IPS-NIHi11 (cell line): Measurements from ENCODE around the gene TRAFD1.
"Not testable (repeated sequence)": the region's sequence is repeated elsewhere in the genome, so short reads cannot be mapped to it uniquely, and the experiment has no call there.

ENCODE experiments used
- DNase-seq: peaks from one replicate; pipeline ENCODE4 v3.0.0; 2012; ENCODE audit warnings: mixed read lengths, low spot score

Gene TRAFD1

GRCh38 chr12:112158461-112159145 lies 33.2 kb downstream of the TRAFD1 start:
- DNase-seq: not testable (repeated sequence)

- DNase-seq: no peak
Observed at GRCh38 chr12:112159146-112159541, 33.8 kb downstream of the TRAFD1 start.

DNA sequence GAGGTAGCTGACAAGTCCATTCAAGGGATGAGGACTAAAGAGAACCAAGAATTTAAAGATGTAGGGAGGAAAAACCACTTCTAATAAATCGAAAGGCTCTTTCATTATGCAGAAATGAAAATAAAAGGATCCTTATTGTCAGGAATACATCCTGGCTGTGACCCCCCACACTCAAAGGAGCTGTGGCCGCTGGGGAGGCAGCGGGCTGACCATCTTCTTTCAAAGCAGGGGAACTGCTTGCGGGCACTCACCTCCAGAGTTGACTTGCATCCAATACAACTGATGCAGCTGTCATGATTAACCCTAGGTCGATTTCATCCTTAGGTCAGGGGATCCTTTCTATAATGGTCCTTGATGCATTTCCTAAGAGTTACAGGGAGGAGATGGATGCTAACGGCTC lies 35.3 kb downstream of the TRAFD1 start:
- DNase-seq: no peak

GRCh38 chr12:112161711-112162110 lies 36.4 kb downstream of the TRAFD1 start:
- DNase-seq: no peak

DNA sequence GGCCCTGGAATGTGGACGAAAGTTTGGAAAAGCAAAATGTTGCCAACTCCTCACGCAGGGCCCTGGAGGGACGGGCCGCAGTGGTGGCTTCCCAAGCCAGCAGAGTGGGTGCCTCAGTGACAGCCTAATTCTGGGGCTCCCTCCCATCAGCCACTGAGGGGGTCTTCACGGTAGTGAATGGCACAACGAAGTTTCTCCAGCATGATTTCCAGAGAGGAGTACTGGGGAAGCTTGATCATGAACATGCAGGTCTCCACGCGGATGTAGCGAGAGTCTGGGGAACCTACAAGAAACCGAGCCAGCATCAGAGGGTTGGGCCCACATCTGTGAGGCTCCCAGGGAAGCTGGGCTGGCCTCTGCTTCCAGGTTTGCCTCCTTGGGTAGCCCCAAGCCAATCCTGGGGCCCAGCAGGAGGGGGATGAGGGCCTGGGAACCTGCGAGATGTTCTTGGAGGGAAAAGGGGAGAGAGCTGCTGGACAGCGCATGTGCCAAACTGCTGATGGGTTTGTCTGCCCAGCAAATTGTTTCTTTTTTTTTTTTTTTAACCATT lies 37.0 kb downstream of the TRAFD1 start:
- DNase-seq: no peak

DNA sequence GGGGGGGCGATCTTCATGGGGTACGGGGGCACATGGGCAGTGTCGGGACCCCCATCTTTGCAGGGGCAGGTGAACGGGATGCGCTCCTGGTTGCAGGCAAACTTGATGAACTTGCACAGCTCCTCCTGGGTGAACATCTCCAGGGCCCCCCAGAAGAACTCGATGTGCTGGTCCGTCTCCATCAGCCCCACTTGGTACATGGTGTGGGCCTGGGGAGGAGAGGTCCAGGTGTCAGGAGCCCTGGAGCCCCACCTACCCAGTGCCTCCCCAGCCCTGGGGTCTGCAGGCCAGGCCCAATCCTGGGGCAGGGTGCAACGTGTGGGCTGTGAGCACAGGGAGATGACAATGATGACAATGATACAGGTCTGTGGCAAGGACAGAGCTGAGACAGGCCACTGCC lies 37.7 kb downstream of the TRAFD1 start:
- no peak for DNase-seq

DNA sequence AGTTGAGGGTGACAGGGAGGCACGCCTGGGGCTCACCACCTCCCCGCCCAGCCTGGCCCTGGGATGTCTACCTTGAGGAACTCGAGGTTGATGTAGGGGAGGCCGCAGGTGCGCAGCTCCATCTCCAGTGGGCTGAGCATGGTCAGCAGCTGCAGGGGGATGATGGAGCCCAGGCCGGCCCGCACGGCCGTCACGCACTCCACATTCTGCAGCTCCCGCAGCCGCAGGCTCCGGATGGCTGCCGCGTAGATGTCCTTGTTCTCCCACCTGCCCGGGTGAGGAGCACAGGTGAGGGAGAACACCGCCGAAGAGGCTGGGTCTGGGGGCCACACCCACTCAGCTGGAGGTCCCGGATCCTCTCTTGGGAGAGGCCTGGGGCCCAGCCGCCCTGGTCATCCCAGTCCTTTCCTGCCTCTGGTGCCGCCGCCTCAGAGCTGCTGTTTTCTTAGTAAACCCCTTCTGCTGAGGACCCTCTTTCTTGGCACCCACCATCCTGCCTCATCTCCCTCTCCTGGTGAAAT lies 38.2 kb downstream of the TRAFD1 start:
- DNase-seq: no peak

DNA sequence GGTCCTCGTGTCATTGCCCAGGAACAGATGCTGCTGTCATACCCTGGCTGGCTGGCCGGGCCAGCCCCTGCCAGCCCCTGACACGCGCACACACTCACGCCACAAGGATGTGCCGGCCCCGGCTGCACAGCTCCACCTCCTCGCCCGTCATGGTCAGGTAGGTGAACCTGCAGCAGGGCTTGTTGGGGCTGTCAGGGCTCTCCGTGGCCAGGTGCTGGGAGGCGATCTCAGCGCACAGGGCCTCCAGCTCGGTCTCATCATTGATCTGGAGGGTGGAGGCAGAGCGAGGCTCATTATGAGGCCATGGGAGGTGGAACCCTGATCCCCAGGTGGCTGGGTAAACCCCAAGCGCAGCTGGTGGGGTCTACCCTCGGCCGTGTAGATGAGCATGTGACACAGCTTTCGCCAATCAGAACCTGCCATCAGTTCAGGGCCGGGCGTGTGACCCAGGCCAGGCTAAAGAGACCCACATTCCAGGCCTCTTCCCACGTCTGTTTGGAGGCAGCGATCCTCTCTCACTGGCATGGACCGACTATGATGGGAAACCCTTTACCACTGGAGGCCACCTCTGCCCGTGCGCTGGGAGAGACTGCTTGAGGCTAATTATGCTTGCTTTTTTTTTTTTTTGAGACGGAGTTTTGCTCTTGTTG lies 38.8 kb downstream of the TRAFD1 start:
- DNase-seq: no peak

- no peak for DNase-seq
Observed at GRCh38 chr12:112165624-112166023, 40.3 kb downstream of the TRAFD1 start.

DNA sequence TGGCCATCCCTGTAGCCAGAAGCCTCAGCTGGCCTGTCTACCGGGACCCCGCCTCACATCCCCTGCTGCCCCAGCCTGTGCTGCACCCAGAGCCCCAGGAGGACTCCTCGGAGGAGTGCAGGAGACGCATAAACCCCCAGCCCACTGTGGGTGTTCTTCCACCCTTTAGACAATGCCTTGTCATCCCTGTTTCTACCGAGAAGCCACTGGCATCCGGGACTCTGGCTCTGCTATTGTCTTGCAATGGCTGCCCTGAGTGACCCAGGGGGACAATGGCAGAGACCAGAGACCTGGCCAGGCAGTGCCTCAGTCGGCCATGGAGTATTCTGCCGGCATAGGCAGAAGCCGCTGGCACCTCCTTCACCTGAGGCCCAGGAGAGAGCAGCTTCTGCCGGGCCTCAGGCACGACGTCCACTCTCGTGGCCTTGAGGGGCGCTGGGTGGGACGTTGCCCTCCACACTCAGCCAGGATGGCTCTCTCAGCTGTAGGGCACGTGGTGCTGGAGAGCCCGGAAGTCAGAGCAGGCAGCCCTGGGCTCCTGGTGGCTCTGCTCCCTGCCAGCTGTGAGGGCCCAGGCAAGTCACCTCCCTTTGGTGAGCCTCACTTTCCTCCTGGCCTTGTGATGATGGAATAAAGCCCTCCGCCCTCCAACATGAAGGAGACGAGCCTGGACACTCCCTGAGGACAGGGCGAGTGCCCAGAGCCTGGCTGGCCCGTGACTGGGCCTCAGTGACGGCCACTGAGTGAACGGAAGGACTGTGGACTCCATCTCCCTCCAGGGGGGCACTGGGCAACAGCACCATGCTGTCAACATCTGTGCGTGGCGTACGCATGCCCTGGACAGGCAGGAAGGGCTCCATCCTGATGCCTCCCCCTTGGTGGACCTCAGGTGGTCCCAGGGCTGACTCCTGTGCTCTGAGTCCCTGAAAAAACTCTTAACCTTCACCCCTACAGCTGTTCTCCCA lies 41.0 kb downstream of the TRAFD1 start:
- DNase-seq: no peak

GRCh38 chr12:112167031-112167461 lies 41.7 kb downstream of the TRAFD1 start:
- DNase-seq: no peak

DNA sequence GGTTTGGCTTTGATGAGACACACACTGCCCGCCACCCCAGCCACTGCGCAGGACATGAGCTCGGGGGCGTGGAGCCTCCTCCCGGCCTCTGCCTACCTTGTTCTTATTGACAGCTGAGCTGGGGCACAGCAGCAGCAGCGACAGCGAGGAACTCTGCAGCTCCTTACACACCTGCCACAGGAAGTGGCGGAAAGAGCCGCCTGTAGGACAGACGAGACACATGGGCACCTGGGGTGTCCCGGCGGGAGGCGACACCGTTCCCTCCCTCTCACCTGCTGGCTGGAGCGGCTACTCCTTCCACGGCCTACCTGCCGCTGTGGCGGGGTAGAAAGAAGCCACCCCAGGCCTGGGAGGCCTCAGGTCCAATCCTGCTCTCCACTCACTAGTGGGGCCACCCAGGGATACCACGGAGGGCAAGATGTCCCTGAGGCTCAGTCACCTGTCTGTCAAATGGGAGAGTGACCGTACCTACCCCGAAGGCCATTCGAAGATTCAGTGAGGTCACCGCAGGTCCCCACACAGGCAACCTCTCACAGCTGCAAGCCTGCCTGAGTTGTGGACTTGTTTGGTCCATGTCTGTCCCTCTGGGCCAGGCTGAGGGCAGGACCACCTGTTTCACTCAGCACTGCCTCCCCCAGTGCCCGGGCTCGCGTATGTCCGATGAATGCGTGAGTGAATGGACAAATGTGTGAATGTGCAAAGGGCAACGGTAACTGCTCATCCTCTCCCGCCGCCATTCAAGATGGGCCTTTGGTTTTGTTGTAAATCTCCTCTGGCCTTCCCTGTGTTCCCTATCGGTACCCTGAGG lies 42.6 kb downstream of the TRAFD1 start:
- DNase-seq: no peak

- no peak for DNase-seq
Observed at GRCh38 chr12:112168561-112168971, 43.2 kb downstream of the TRAFD1 start.

DNA sequence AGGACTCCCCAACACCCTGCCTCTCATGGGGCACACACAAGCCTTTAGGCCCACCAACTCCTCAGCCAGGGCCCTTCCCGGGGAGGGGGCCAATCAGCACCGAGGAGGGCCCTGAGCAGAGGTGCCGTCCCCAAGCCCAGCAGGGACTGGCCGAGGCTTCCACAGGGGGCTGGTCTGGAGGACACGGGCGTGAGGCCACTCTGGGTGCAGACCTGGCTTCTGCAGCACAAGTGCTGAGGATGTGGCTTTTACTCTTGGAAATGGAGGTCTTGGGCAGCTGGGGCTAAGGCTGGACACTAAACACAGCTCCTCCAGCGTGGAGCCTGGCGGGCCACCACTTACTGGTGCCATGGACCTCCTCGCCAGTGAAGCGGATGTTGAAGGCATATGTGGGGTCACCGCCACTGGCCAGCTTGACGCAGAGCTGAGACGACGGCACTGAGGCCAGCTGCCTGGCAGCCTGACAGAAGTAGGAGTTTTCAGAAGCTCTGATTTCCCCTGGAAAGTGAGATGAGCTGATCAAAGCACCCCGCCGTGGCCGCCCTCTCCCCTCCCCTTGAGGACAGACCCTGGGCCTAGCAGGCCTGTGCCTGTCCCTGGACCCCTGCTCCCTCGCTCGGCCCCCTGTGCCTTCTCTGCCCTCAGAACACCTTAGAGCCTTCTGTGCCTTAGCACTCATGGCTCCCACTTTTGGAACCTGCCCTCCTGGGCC lies 44.0 kb downstream of the TRAFD1 start:
- DNase-seq: no peak

DNA sequence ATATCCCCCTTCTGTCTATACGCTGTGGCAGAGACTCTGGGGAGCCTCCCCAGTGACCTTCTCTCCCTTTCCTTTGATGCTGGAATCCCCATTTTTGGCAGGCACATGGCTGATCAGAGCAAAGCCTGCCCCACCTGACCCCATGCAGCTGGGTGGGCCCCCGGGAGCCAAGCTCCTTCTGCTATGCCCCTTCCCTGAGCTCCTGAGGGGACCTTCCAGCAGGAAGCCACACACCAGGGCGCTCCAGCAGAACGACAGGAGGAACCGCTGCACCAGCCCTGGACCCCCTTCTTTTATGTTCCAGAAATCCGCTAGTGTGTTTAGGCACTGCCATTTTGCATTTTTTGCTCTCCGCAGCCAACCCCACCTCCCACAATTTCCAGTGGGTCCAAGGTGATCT lies 44.6 kb downstream of the TRAFD1 start:
- no peak for DNase-seq

DNA sequence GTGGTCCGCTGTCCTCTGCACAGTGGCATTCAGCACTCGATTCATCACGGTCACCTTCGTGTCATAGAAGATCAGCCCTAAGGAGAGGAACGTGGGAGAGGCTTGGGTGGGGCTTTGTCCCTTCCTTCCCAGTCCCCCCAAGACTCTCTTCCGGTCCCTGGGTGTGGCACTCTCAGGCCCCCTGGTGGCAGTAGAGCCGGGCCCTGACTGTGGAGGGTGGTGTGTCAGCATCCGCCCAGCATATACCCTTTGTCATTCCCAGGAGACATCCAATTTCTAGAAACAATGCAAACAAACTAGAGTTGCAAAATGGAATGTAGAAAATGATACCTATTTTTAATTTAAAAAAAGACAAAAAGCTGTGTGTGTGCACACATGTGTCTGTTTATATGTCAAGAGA lies 45.0 kb downstream of the TRAFD1 start:
- DNase-seq: peak; percentile 59

DNA sequence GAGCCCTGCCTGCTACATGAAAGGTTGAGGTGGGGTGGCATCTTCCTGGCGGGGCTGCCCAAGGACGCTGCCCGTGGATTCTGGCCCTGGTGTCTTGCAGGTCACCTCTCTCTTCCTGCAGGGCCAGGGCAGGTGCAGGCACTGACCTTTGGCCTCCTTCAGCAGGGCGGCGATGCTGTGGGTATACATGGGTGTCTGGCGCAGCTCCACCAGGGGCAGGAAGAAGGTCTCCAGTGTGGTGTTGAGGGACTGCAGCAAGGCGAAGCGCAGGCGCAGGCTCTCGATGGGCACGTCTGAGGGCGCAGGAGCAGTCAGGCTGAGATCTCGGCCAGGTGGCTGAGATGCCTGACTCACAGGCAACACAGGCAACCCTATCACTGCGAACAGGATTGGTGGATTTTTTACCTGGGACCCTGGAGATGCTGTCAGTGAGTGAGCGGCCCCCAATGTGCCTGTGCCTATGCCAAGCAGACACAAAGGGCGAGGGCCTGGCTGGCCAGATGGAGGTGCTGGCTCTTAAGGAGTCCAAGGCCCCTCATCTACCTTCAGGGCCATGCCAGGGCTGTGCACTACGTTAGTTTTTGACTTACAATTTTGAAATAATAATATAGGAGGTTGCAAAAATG lies 45.7 kb downstream of the TRAFD1 start:
- no peak for DNase-seq

DNA sequence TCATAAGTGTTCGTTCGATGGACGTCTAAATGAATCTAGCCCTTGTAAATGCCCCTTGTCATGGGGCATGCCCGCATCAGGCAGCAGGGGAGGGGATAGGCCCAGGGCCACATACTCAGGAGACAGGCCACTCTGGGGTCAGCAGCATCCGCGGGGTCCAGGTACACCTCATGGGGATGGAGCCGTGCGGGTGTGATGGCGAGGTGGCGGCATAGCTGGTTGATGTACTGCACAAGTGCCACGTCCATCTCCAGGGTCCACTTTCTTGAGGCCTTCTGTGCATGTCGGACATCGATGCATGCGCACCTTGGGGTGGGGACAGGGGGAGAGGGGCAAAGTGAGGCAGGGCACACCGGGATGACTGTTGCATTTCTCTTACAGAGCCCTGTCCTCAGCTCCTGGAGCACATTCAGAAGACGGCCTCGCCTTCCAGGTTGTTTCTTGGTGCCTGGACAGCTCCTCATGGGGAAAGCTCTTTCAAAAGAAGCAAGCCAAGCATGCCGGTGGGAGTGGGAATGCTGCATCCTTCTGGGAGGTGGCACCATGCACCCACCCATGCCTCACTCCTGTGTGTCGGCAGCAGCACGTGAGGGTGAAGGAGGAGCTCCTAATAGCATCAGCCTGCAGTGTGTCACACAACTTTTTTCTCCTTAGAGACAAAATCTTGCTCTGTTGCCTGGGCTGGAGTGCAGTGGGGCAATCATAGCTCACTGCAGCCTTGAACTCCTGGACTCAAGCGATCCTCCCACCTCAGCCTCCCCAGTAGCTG lies 47.4 kb downstream of the TRAFD1 start:
- no peak for DNase-seq

DNA sequence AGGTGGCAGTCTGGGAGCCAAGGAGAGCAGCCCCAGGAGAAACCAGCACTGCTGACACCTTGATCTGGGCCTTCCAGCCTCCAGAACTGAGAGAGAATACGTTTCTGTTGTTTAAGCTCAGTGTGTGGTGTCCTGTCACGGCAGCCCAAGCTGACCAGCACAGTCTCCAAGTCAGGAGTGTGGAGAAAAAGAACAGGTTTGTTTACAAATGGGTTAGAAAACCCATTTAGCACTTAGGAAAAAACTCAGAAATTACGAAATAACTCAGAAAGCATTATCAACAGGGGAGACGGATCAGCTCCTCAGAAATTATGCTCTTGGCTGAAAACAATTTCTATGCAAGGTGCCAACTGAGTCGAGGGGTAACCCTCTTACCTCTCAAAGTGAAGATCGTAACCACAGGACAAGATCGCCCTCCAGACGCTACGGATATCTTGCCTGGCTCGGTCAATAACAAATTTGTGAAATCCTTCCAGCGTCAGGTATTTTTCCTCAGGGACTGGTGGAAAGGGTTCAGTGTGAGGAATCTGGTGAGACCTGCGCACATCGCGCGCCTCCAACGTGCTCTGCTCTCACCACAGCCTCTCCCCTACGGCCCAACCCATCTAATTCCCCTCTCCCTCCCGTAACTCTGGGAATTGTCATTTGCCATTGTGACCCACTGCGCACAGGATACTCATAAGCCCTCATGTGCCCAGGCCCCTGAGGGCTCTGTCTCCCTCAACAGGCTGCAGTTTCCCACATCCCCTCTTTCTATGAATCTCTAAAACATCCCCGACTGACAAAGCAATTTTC lies 50.2 kb downstream of the TRAFD1 start:
- no peak for DNase-seq
